ENCODE results near the gene DGAT2. TPM values are rescaled to one million over a fixed set of nuclear protein-coding genes. Genes with fewer than 3 reads are reported as not detected.

The DGAT2 gene
- total RNA-seq, 6 experiments from 2014 or later, result 33.1 to 166 (median 124) TPM

GRCh38 chr11:75823415-75823814 is 54.8 kb downstream of the DGAT2 start:
- peak in 2 of 4 donors; percentile 8 to 31 for ATAC-seq
- intact Hi-C loops (cut with DNase I), result no loop called here
- no peaks in the 10 kb centered on the region for H3K36me3 ChIP-seq
- H3K27ac ChIP-seq, result no peak overlapping the region
- no peak for DNase-seq
- H3K4me3 ChIP-seq, result no peak overlapping the region
- peaks cover 0 to 9% (median 2%) of the 10 kb centered on the region in 4 donors for H3K4me1 ChIP-seq
- TF ChIP-seq POLR2A (IDR thresholded peaks at IDR 0.05), result no peak
- TF ChIP-seq CTCF (IDR thresholded peaks at IDR 0.05), result no peak
- H3K27me3 ChIP-seq, result no peaks in the 10 kb centered on the region
- 85% methylated on average over 4 of the region's 4 CpGs for WGBS (ENCODE audit: insufficient coverage, low coverage, low lambda C conversion rate, missing lambda C conversion rate)
- no peaks in the 10 kb centered on the region for H3K9me3 ChIP-seq

- peaks cover 0 to 9% (median 2%) of the 10 kb centered on the region in 4 donors for H3K4me1 ChIP-seq
- ATAC-seq (peak in 1 of 4 donors; percentile 33), DNase-seq (no peak)
- no peaks in the 10 kb centered on the region for H3K27me3 ChIP-seq
- intact Hi-C loops (cut with DNase I), result no loop called here
- no peaks in the 10 kb centered on the region for H3K36me3 ChIP-seq
- H3K9me3 ChIP-seq, result no peaks in the 10 kb centered on the region
- H3K4me3 ChIP-seq, result no peak overlapping the region
- peak overlapping the region in 2 of 3 donors; percentile 14 to 30 for H3K27ac ChIP-seq
- TF ChIP-seq CTCF (IDR thresholded peaks at IDR 0.05) (no peak), POLR2A (IDR thresholded peaks at IDR 0.05) (no peak)
- 18% methylated on average over 4 of the region's 4 CpGs for WGBS (ENCODE audit: insufficient coverage, low coverage, low lambda C conversion rate, missing lambda C conversion rate)
Measured at GRCh38 chr11:75823946-75824345, 55.4 kb downstream of the DGAT2 start.

- Histone ChIP-seq H3K36me3 (no peaks in the 10 kb centered on the region), H3K27ac (peak overlapping the region in 2 of 3 donors; percentile 48 to 70), H3K4me1 (peaks cover 0 to 9% (median 2%) of the 10 kb centered on the region in 4 donors), H3K27me3 (no peaks in the 10 kb centered on the region), H3K4me3 (no peak overlapping the region), H3K9me3 (no peaks in the 10 kb centered on the region)
- DNase-seq (no peak), ATAC-seq (peak; percentile 51 to 77 (median 72))
- intact Hi-C loops (cut with DNase I), result no loop called here
- TF ChIP-seq POLR2A (IDR thresholded peaks at IDR 0.05), result no peak
- TF ChIP-seq CTCF (IDR thresholded peaks at IDR 0.05), result no peak
- WGBS (ENCODE audit: insufficient coverage, low coverage, low lambda C conversion rate, missing lambda C conversion rate), result 35% methylated on average over 4 of the region's 4 CpGs
Measured at GRCh38 chr11:75826461-75827230, 58.1 kb downstream of the DGAT2 start.

GRCh38 chr11:75827562-75827961 is 59.0 kb downstream of the DGAT2 start:
- H3K27ac ChIP-seq, result peak overlapping the region; percentile 23 to 70 (median 48)
- no peaks in the 10 kb centered on the region for H3K9me3 ChIP-seq
- TF ChIP-seq CTCF (IDR thresholded peaks at IDR 0.05) (no peak), POLR2A (IDR thresholded peaks at IDR 0.05) (no peak)
- 64% methylated on average over 5 of the region's 5 CpGs for WGBS (ENCODE audit: insufficient coverage, low coverage, low lambda C conversion rate, missing lambda C conversion rate)
- no peak overlapping the region for H3K4me3 ChIP-seq
- intact Hi-C loops (cut with DNase I), result no loop called here
- DNase-seq (no peak), ATAC-seq (peak in 1 of 4 donors; percentile 41)
- no peaks in the 10 kb centered on the region for H3K27me3 ChIP-seq
- no peaks in the 10 kb centered on the region for H3K36me3 ChIP-seq
- peaks cover 0 to 13% (median 2%) of the 10 kb centered on the region in 4 donors for H3K4me1 ChIP-seq

Measured in right lobe of liver (tissue), 6 donors.